Stimulated activated CD8-positive, alpha-beta memory T cell treated with anti-CD3 and anti-CD28 coated beads, Interleukin-4, amount 100 ng/mL, for 48 hours (primary cell): Measurements from ENCODE around the gene DLX1.

ENCODE experiments used
- DNase-seq: peaks from one replicate; pipeline ENCODE4 v3.0.0-alpha.2; 2020

The DLX1 gene

DNA sequence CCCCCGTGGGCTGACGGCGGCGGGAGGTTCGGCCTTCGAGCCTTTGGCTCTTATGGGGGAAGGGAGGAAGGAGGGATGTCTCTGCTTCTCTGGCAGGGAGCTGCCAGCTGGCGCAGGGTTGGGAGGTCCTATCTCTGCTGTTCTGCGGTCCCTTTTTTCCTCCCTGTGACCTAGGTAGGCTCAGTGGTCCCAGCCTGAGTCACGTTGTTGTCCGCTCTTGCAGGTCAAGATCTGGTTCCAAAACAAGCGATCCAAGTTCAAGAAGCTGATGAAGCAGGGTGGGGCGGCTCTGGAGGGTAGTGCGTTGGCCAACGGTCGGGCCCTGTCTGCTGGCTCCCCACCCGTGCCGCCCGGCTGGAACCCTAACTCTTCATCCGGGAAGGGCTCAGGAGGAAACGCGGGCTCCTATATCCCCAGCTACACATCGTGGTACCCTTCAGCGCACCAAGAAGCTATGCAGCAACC lies 2.5 kb downstream of the DLX1 start:
- DNase-seq, result no peak

DNA sequence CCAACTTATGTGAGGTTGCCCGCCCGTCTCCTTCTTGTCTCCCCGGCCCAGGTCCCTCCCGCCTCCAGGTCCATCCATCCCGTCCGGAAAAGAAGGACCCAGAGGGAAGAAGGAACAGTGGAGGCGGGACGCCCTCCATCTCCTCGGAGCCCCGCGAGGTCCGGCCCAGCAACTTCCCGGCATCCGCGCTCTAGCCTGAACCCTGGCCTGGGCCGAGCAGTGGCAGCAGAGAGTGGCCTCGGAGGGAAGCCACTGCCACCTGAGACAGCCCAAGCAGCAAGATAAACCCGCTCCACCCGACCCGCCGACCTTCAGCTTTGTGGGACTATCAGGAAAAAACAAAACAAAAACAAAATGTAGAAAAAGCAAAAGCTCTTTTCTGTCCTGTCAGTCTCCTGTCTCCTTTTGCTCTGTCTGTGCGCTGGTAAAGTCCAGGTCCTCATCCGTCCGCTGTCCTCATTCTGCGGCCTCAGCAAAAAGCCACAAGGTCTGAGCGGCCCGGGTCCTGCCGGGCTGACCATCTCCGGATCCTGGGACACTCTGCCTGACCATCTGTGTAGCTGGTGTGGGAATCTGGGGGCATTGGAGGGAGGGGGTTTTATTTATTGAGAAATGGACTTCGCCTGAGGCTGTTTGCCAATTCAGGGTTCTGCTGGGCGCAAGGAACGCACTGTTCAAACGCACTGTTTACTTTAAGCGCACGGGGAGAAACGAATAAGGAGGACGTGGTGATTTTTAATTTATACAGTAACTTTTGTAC lies 3.1 kb downstream of the DLX1 start:
- no peak for DNase-seq

DNA sequence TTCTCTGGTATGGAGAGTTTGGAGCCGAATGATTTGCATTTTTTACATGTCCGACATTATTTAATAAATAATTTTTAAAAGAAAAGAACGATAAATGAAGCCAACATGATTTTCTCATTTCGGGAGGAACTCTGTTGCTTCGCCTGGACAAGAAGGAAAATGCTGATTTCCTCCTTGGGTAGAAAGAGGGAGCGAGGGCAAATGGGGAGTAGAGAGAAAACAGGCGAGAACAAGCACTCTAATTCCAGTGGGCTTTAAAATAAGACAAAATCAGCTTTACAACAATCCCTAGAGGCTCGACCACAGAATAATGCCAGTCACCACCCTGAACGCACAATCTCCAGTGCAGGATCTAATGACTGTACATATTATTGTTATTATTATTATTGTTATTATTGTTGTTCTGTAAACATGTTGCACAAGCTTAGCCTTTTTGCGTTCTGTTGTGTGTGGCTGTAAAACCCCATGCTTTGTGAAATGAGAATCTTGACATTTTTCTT lies 3.7 kb downstream of the DLX1 start:
- no peak for DNase-seq

DNA sequence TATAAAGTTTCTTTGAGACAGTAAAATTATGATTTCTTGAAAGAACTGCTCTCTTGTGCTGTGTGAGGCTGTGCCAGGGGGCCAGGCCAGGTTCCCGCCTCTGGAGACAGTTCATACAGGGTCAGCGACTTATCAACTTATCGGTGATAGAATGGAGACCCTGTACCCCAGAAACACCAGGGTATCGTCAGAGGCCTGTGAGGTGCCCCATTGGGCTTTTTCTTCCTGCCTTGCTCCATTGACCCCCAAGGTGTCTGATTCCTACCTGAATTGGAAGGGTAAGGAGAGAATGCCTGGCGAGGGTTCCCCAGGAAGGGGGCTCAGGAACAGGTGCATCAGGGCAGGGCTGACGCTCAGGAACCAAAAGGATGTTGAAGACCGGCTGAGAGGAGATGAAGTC lies 4.3 kb downstream of the DLX1 start:
- no peak for DNase-seq

DNA sequence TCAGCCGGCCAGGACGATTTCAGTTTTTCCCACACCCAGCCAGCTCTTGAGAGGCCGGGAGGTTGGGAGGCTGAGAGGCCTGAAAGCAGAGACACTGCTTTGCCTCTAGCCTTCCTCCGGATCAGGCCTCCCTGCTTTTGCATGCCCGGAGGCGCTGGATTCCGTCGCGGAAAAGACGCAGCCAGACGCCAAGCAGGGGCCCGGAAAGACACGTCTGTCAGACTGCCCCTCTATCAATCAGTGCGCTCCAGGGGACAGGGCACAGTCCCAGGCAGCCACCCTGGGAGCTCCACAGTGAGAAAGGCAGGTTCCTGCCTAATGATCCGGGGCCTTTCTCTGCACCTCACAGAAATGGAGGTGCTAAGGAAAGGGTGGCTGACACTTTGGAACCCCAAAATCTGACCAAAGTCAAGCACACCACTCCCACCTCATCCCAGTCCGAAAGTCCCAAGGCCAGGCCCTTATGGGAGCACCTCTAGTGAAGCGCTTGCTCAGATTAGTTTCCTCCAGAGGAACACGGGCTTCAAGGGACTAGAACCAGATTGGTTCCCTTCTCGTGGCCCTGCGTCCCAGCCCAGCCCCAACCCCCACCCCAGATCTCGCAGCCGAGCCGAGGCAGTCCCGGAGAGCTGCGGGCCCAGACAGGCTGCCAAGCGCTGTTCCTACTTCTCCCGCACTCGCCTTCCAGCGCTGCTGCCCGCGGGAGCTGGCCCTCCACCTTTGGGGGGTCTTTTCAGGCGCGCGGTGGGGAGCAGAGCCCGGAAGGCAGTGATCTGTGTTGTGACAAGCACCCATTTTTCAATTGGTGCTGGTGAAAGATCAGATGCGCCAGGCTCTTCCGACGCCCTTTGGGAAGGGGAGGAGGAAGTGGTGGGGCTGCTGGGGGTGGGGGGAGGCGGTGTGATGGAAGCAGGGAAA lies 5.0 kb downstream of the DLX1 start:
- DNase-seq, result no peak

DNA sequence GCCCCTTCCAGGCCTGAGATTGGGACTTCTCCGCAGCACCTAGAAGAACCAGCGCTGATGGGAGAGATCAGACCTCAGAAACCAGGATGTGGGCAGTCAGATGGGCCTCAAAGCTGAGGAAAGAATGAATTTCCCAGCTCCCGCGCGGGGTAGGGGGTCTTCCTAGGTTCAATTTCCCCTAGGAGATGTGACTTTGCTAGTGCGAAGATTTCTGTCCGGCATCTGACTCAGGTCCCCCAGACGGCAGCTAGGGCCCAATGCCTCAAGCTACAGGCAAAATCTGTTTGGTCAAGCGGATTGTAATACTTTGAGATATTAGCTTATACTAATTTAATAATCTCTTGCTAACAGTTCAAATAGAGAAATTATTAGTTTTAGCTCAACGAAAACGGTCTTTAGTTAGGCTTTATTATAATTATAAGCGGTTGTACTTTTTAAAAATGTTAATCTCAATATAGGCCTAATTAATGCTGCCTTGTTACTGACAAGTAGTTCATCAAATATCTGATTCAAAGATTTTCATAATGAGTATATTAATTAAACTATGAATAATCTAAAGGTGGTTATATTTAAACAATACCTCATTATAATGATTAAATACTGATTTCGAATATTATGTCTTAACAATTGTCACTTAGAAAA lies 5.8 kb downstream of the DLX1 start:
- DNase-seq, result no peak

DNA sequence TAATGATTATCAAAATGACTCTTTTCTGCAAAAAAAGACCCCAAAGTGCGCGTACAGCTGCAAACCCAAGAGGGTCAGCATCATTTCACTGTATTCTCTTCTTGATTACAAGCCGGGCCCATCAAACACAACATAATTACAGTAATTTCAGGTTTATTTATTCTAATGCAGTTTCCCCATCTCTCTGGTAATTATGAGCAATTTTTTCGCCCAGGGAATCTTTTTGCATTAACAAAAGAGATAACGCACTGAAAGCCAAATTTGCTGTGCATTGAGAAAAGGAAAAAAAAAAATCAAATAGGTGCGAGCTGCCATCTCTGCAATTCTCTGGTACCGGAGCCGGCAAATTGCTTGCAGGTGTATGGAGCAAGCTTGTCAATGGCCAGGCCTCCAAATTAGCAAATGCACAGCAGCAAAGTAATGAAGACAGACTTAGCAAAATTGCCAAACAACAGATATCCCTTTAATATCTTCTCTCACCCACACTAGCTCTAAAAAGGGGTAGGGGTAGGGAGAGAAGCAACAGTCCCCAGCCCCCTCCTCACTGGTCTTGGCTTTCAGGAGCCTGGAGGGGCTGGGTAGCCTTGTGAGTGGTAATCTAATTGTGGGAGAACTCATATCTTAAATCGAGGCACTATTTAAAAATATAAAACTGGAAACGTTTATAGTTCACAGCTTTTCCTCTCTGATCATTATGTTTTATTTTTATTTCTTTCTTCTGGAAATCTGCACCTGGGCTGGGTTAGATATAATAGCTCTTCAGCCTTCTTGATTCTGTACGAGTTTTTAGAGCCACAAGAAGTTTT lies 6.7 kb downstream of the DLX1 start:
- DNase-seq, result no peak

DNA sequence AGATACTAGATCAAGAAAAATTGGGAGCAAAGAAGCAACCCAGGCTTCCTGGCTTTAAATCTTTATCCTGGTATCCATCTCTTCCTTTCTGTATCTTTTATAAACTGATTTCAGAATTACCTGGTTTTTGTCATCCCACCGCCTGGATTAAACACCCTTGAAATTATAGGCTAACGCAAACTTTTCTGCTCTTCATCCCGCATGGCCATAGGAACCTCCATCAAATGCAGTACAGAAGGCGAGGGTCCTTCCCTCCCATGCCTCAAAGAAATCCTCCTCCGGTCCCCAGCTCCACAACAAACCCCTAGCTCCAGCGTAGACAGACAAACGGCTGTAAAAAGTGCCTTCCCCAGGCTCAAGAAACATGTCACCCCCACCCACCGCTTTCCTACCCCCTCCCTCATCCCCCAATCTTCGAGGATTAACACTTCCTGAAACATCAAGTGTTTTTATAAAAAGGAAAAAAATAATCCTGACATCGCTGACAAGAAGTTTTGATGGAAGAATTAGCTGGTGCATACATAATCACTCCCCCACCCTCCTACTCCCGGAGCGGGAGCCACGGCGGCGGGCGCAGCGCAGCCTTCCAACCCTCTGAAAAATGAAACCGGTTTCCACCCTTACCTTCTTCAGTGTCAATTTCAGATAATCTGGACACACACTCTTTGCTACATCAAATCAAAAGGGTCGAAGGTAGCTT lies 7.6 kb downstream of the DLX1 start:
- no peak for DNase-seq

DNA sequence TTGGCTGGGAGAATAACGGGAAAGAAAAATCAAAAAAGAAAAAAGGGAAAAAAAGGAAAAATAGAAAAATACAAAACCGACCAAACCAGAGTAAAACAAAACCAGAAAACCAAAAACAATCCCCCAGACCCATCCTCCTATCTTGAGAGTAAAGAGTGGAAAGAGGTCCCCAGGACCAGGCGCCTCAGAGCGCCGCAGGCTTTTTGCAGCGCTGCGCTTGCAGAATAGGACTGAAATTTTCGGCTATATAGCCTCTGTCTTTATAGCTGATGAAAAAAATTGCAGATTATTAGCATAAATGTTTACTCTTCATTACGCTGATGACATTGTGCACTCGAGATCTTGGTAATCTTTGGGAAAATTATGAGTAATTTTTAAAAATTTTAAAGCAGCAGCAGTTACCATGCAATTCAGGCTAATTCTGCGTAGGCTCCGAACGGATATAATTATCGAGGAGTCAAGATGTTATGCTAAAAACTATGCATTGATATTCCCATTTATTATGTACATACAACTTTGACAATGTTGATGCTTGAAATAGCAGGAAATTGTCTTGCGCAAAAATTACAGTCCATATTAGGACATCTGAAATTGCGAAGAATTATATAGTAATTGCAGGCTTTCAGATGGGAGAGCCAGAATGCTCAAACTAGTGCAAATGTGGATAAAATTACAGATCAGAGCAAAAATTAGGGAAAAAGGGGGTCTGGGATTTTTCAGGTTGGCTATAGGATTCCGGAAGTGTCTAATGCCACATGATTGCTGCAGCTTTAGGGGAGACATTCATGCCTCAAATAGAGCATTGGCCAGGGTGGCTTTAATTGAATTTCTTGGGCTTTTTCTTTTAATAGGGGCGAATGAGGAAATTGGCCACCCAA lies 8.3 kb downstream of the DLX1 start:
- no peak for DNase-seq

DNA sequence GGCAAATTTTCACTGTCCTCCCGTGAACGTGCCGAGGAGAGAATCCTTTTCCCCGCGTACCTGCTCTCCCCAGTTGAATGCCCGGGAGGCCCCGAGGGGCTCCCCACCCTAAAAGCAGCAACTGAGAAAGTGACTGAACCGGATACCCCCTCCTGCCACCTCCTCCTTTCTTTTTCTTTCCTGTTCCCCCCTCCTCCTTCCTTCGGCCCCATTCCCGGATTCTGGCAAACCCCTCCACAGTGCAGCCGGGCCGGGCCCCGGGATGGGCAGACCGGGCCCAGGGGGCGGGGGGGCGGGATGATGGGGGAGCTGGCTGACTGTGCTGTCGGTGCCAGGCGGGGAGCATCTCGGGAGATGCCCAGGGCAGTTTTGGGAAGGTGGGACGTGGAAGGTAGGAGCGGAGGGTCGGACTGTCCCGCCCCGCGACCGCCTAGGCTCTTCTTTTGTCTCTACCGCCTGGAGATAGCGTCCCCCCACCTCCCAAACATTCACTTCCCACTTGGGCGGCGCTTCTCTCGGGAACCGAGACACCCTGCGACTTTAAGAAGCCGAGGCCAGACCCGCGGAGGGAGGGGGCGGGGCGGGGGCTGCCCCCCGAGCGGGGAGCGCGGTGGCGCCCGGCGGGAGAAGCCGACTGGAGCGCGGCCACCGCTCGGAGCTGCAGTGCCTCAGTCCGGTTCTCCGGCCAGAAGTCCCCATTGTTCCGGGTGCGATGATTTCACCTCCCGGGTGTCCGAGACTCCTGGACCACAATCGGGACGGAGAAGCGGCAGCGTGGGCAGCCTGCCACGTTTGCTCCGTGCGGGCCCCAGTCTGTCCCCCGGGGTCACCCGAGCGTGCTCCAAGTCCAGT lies 9.2 kb downstream of the DLX1 start:
- DNase-seq, result no peak

DNA sequence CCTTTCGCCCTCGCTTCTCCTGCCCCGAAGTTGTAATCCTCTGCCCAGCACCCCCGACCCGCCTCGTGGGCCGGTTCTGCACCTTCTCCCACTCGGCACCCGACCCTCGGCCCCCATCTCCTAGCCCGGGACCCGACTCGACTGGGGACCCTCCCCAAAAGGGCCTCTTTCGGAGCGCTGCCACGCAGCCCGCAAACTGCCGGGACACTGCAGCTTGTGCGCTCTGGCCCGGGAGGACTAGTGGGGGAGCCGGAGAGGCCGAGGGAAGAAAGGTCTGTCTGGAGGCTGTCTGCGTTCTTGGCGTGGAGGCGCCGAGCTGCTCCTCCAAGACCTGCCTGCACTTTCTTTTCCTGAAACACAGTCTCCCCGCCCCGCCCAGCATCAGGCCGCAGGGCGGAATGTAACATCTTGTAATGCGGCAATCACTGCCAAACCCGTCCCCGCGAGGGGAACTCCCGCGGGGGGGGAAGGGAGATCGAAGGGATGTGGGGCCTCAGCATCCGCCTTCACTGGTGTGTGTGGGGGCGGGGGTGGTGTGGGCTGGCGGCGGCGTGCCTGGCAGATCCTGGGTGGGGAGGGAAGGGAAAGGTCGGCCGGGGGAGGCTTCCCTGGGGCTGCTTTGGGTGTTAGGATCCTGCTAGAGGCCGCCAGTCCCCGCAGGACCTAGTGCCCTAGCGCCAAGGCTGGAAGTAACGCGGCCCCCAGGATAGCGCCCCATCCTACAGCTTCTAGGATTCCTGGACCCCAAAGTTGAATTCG lies 10.0 kb downstream of the DLX1 start:
- peak; percentile 72 for DNase-seq

DNA sequence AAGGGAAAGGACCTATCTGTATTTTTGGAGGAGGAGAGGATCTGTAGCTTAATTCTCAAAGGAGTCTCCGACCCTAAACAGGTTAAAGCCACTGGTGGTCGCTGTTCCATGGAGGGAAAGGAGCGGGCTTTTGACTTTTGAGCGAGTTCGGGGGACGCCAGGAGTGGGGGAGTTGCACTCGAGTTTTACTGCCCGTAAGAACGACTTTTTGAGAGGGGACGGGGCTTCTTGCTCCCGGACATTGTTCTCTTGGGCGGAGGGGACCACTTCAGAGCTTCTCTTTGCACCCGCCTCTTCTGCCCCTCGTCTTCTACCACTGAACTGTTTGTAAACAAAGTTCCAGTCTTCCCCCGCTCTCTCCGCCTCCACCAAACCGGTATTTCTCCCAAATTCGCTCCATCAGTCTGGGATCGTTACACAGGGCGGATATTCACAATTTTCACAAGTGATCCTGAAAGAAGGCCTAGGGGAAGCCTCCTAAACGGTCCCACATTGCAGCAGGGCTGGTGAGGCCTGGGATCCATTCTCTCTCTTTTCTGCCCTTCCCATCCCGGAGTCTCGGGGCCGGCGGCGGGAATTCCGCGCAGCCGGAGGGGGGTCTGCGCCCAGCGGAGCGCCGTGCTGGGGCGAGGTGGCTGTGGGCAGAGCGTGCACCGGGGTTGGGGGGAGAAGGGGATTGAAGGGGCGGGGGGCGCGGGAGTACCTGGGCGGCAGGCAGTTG lies 10.8 kb downstream of the DLX1 start:
- no peak for DNase-seq

DNA sequence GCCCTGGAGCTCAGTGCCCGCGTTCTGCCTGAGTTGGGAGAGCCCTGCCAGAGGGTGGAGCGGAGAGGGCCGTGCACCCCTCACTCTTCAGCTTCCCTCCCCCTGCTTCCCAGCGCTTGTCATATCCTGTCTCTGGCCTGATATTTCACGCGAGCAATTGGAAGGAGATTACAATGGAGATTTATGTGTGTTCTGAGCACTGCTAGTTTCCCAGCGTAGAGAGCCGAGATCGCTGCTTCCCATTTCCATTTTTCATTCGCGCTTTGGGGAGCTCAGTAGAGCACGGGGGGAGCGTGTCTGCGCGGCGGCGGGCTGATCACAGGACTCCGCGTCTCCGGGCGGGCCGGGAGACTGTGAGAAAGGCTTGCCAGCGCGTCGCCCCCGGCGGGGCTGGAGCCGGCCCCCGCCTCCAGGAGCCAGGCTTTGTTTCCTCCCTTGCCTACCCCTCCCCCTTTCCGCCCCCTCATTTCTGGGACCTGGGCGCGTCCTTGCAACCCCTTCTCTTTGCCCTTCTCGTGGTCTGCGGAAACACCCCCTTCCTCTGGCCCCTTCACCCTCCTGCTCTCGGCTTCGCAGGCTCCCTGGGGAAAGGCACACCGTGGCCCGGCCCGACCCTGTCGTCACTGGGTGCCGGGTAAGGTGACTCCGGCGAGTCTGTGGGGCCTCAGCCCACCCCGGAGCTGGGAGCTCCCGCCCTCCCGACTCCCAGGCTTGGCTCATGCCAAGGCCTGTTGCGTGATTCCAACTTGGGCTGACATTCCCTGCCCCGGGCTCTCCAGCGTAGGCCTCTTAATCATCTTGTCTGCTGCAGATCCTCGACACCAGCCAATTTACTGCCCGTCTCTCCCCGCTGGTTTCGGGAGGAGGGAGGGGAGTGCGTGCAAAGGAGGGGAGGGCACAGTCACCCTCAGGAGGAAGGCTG lies 11.6 kb downstream of the DLX1 start:
- DNase-seq, result no peak

DNA sequence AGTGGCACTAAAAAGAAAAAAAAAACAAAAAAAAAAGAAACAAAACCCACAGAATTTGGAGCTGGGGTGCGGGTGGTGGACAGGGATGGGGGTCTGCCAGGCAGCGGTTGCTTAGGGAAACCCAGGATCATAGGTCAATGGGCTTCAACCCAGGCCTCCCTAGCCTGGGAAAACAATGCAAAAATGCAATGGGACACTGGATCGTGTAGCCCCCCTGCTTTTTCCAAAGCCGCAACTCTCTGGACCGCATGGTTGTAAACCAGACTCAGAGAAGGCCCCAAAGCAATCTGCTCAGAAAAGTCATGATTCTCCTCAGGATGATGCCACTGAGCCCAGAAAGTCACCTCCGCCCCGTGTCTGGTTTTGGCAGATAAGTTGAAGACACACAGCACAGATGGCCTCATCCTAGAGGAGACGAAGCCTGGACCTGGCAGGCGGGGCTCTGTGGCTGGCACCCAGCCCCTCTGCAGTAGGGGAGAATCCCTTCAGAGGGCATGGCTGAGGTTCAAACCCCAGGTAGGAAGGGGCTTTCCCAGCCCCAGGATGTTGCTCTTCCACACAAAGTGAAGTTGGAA lies 12.3 kb downstream of the DLX1 start:
- DNase-seq, result no peak

DNA sequence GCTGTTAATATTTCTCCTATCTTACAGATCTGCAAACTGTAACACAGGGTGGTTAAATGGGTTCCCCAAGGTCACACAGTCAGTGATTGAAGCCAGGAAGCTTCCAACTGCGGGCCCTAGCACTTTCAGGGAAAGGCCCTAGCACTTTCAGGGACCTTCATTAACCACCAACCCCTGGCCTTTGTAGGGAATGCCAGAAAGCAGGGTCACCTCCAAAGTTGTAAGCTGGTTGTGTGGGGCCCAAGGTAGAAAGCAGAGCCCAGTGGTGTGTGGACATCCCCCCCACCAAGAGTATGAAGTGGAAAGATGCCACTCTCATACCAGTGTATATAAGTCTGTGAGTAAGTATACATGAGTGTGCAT lies 13.0 kb downstream of the DLX1 start:
- no peak for DNase-seq

DNA sequence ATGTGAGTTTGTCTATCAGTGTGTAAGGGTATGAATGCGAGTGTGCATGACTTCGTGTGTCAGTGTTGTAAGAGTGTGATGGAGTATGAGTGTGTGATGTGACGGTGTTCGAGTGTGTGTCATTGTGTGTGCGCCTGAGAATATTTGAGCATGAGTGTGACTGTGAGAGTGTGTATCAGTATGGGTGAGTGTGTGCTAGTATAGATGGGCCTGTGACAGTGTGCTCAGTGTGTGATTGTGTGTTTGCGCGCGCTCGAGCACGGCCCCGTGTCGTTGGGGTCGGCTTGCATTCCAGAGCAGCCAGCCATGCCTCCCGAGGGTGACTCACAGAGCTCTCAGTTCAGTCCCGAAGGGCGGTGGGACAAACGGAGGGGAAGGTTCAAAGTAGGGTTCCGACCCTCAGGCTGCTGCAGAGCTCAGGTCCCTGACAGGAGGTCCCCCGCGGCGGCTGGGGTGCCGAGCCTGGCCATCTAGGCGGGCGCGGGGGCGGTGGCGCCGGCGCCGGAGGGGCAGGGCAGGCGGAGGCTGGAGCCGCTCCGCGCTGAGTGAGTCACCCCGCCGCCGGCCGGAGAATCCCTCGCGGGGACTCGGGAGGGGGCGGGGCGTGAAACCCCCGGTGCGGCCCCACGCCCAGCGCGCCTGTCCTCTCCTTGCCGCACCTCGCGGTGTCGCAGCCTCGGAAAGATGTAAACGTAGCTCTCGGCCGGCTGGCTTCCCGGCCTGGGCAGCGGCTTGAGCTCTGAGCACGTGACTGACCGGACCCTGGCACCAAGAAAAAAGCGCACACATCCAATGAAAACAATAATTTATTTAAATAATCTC lies 13.6 kb downstream of the DLX1 start:
- DNase-seq, result peak; percentile 68
